ENCODE data around the gene RASAL2.

GRCh38 chr1:178223289-178223688 is 129.4 kb downstream of the RASAL2 start:
- TF ChIP-seq ELF3 (CRISPR knock-in tag; IDR thresholded peaks at IDR 0.05) (no peak), SALL1 (CRISPR knock-in tag; IDR thresholded peaks at IDR 0.05) (no peak), HDAC6 (IDR thresholded peaks at IDR 0.05; ENCODE audit: low read depth, low read length) (no peak), PRPF4 (IDR thresholded peaks at IDR 0.05; ENCODE audit: low read depth, low read length, poor library complexity, severe bottlenecking) (no peak), ZNF557 (CRISPR knock-in tag; IDR thresholded peaks at IDR 0.05) (no peak), IRF2 (CRISPR knock-in tag; IDR thresholded peaks at IDR 0.05) (no peak), ZNF282 (IDR thresholded peaks at IDR 0.05; ENCODE audit: partially characterized antibody) (no peak), ZNF407 (CRISPR knock-in tag; IDR thresholded peaks at IDR 0.05; ENCODE audit: not compliant biosample characterization) (no peak), CTCF (CRISPR knock-in tag; IDR thresholded peaks at IDR 0.05) (no peak), FOXM1 (CRISPR knock-in tag; IDR thresholded peaks at IDR 0.05) (no peak)
- TF ChIP-seq, protein P1, sequence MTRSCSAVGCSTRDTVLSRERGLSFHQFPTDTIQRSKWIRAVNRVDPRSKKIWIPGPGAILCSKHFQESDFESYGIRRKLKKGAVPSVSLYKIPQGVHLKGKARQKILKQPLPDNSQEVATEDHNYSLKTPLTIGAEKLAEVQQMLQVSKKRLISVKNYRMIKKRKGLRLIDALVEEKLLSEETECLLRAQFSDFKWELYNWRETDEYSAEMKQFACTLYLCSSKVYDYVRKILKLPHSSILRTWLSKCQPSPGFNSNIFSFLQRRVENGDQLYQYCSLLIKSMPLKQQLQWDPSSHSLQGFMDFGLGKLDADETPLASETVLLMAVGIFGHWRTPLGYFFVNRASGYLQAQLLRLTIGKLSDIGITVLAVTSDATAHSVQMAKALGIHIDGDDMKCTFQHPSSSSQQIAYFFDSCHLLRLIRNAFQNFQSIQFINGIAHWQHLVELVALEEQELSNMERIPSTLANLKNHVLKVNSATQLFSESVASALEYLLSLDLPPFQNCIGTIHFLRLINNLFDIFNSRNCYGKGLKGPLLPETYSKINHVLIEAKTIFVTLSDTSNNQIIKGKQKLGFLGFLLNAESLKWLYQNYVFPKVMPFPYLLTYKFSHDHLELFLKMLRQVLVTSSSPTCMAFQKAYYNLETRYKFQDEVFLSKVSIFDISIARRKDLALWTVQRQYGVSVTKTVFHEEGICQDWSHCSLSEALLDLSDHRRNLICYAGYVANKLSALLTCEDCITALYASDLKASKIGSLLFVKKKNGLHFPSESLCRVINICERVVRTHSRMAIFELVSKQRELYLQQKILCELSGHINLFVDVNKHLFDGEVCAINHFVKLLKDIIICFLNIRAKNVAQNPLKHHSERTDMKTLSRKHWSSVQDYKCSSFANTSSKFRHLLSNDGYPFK (CRISPR knock-in tag; IDR thresholded peaks at IDR 0.05; ENCODE audit: borderline replicate concordance), result no peak

Data from HepG2 (cell line).